Measurements from ENCODE around the gene CCDC86.
"Not testable (repeated sequence)": the region's sequence is repeated elsewhere in the genome, so short reads cannot be mapped to it uniquely, and the experiment has no call there.

CCDC86 gene, protein sequence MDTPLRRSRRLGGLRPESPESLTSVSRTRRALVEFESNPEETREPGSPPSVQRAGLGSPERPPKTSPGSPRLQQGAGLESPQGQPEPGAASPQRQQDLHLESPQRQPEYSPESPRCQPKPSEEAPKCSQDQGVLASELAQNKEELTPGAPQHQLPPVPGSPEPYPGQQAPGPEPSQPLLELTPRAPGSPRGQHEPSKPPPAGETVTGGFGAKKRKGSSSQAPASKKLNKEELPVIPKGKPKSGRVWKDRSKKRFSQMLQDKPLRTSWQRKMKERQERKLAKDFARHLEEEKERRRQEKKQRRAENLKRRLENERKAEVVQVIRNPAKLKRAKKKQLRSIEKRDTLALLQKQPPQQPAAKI

DNA sequence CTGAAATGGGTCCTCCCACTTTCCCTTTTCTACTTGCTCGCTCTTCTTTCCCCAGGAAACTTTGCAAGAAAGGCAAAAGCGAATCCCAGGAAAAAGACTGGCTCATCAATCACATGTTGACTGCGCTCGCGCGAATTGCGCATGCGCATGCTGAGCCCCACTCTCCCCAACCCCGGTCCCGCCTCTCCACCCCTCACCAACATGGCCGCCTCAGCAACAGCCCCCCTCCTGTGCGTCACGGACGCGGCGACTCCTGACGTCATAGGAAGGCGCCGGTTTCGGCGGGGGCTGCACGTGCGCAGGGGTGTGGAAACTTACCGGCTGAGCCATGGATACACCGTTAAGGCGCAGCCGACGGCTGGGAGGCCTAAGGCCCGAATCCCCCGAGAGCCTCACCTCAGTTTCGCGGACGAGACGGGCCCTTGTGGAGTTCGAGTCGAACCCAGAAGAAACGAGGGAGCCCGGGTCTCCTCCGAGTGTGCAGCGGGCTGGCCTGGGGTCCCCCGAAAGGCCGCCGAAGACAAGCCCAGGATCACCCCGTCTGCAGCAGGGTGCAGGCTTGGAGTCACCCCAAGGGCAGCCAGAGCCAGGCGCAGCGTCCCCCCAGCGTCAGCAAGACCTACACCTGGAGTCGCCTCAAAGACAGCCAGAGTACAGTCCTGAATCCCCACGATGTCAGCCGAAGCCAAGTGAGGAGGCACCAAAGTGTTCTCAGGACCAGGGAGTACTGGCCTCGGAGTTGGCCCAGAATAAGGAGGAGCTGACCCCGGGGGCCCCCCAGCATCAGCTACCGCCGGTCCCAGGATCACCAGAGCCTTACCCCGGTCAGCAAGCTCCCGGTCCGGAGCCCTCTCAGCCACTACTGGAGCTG lies at the start of gene CCDC86:
CCDC86 (plus strand) TSS at position 317 of the 871 bp plus-strand sequence; CDS start at position 329, 12 bp downstream.
- peak; percentile 87 for DNase-seq

DNA sequence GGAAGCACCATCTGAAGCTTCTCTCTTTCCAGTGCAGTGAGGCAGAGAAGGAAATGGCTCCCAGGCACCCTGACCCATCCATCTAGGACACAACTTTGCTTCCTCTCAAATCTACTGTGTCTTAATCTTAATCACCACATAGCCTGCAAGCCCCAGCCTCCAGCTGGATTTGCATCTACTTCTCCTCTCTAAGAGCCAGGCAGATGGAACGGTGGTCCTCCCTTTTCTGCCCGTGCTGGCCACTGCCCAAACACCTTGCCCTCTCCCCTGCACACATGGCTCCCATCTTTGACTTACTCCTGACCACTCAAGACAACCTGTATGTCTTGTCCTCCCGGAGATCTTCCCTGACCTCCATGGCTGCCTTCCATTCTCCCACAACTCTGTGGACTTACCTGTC lies 49.4 kb upstream of the CCDC86 start:
- DNase-seq, result no peak

DNA sequence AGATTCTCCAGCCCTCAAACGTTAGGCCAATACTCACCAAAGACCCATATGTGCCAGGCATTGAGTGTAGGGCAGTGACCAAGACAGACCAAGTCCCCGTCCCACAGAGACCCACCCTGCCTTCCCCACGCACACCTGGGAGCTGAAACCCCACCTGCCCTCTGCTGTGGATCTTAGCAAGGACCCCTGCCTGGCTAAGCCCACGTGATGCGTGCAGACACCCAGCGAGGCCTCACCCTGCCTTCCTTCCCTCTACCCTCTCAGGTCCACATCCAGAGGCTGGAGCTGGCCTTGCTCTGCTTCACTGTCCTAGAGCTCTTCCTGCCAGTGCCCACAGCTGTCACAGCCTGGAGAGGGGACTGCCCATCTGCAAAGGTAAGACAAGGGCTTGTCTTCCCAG lies 46.6 kb upstream of the CCDC86 start:
- DNase-seq, result no peak

DNA sequence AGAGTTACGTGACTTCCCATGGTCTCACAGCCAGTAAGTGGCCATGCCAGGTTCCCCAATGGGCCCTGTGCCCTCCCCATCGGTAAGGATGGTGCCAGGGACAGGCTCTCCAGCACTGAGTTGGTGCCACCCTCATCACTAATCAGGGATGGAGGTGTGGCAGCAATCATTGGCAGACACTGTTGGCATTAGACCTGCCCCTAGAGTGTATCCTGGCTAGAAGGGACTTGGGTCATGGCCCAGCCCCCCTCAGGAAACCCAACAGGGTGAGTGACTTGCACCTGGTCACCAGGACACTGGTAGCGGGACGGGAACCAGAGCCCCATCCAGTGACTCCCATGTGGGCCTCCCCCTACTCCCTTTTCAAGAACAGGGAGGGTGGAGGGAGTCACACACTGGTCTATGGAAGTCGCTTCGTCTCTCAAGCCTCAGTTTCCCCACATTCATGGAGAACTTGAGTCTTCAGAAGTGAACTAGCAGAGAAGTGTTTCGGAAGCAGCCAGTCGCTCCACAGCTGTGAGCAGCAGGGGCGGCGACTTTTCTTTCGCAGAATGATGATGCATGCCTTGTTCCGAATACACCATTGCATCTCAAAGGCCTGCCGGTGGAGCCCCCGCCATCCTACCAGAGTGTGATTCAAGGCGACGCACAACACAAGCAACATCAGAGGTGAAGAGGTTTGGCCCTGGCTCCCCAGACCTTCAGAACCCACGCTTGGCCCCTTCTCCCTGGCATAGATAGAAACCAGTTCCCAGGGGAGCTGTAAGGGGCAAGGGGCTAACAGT lies 43.9 kb upstream of the CCDC86 start:
- no peak for DNase-seq

DNA sequence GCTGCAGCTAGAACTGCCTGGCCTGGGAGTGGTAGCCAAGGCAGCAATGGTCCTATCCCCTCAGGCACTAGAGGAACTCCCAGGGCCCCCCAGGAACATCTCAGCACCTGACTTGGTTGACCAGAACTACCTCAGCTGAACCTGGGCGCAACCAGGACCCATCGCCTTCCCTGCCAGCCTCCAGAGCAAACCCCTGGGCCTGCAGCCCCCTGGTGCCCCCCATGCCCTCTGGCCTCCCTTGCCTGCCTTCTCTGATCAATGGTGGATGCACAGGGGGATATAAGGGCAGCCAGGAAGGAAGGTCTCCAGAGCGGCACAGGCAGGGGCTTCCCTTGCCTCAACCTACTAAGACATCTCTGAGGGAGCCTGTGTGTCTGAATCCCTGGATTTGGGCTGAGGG lies 43.3 kb upstream of the CCDC86 start:
- DNase-seq, result no peak

DNA sequence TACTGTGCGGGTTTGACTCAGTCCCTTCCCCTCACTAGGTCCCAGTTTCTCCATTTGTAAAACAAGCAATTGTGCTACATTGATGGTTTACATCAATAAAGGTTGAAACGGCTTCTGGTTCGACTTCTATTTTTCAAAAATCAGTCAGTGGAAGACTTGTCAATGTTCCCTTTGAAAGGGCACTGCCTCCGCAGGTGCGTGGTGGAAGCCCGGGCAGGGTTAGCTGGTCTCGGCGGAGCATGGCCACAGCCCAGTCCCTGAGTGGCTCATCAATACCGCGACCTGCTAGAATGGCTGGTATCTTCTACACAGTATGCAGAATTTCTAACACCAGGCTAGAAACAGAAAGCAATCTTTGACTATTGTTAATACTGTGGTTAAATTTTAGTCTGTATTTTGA lies 40.7 kb upstream of the CCDC86 start:
- DNase-seq, result no peak

DNA sequence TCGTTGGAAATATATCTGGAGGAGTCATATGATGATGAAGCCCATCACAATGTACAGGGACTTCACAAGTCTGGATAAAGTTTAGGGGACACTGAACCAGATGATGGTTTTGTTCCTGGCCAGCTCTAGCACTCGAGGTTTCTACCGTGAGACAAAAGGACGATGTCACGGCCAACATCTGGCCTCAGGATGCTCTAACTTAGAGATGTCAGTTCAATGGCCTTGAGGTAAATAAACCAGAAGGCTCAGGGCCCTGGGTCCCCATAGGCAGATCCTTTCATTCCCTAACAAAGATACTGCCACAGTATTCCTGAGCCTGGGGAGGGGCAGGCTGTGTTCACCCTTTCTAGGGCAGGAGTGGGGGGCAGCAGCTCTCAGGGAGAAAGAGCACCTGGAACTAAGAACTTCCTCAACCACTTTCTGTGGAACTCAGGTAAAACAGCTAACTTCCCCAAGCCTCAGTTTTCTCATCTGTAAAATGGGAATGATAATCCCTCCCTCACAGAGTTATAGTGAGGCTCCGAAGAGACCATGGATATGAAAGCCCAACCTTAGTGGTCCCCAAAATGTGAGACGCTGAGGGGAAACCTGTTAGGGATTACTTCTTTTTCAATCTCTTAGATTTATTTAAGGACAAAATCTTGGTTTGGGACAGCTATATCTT lies 38.5 kb upstream of the CCDC86 start:
- DNase-seq, result no peak

DNA sequence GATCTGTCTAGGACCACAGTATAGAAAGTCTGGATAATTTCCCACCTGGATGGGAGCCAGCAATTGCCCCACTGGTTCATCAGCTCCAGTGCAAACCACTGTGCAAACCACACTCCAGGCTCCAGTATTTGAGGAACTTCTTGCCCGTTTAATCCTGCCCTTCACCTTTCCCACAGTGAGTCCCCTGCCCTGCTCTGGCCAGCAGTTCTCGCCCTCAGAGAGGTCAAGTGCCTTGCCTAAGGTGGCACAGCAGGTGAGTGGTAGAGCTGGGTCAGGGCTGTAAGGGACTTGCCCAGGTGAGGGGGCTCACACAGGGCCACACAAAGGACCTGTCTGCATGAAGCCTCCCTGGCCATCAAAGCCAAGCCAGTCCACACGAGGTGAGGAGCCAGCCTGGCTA lies 32.7 kb upstream of the CCDC86 start:
- no peak for DNase-seq

DNA sequence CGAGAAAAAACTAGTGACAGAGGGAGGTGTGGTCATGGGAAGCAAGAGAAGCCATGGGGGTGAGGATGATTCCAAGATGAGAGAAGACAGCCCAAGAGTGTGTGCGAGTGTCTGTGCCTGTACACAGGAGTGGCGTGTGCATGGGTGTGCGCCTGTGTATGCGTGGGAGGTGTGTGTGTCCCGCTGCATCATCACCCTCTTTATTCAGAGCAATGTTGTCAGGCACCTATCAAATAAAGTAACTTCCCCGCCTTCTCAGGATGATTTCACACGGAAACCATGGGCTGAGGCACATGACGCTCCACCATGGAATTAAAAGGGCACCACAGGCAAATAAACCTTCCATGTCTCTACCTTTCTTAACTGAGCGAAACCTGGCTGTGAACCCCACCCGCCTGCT lies 32.2 kb upstream of the CCDC86 start:
- DNase-seq, result no peak

DNA sequence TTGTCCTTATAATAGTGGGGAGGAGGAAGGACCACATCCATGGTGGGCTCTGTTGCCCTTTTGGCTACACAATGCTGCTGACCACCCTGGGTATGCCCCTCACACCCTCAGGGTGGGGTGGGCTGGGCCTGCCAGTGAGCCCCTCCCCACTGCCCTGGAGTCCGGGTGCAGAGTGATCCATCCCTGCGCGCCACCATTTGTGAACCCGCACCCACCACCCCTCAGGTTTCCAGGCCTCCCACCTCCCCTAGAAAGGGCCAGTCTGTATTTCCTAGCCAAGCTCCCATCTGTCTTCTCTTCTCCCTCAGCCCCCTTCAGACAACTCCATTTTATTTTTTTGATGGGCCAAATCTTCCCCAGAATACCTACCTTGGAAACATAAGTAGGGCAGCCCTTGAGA lies 31.8 kb upstream of the CCDC86 start:
- no peak for DNase-seq

DNA sequence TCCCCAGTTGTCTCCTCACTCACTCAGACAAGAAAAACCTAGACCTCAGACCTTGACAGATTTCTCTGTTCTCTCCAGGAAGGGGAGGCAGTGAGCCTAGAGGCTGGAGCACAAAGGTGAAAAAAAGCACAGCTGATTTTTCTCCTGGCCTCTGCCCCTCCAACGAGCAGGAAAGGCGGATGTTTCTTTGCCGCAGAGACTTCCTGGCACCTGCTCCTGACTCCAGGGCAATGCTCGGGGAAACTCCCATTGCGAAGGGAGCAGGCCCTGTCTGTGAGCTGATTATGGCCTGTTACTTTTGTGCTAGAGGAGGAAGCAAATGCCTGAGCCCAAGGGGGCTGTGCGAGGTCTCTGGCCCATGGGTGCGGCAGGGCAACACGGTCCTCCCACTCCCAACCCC lies 31.3 kb upstream of the CCDC86 start:
- DNase-seq, result no peak

DNA sequence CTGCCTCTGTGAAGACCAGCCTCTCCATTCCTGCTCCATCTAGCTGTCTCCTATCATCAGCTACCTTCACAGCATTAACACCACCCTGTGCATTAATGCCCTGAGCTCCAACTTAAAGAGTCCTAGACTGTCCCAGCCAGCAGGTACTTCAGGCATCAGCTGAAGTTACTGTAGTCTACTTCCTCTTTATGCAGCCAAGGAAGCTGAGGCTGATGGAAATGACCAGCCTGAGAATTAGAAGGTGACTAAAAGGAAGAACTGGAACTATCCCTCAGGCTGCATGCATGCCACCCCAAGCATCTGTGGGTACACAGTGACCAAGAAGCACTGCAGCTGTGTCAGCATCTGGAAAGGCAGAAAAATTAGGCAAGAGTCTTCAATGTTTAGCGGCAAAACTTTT lies 28.6 kb upstream of the CCDC86 start:
- DNase-seq, result no peak

DNA sequence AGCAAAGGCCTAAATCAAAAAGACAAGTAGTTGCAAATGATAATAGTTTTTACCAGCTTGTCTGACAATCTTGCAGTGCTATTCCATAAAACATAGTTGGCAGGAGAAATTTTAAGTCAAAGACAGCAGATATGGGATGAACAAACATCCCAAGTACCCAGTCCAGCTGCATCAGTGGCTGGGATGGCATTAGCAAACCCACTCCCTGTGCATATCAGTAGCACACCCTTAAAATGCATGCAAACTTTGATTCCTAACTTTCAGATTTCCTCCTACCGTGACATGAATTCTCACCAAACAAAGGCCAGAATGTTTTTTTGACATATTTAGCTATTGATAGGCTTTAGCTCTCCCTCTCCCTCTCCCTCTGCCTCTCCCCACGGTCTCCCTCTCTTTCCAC lies 27.8 kb upstream of the CCDC86 start:
- DNase-seq, result no peak

DNA sequence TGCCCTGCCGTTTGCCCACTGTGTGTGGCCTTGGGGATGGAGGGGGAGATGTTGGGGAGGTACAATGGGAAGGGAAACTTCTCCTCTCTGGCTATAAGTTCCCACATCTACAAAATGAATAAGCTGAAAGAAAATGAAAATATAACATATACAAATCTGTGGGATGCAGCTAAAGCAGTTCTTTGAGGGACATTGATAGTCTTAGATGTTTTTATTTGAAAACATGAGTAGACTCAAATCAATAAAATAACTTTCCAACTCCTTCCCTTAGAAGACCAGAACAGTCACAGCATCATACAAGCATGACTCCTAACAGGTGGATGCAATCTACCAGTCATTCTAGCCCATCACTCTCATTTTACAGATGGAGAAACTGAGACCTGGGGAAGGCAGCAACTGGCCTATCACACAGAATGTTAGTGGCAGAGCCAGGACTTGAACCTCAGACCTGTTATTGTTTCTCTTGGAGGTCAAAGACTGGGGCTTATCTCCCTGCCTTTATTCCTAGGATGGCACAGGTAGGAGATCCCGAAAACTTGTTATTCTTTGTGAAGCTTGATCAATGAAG lies 25.2 kb upstream of the CCDC86 start:
- DNase-seq, result no peak

DNA sequence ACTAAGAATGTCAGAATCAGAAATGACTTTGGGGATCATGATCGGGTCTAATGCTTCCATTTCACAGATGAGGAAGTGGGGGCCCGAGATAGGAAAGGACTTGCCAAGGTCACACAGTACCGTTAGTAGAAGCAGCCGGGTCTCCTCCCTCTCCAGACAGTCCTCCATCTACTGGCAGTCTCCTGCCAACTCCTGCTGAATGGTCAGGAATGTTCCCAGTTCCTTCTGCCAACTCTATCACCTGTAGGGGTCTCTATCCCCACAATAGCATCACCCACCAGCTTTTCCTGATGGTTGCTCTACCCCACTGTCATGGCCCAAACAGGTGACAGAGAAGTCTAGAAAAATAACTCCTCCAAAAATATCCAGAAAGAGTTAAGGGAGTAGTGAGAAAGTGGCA lies 23.9 kb upstream of the CCDC86 start:
- DNase-seq, result no peak

DNA sequence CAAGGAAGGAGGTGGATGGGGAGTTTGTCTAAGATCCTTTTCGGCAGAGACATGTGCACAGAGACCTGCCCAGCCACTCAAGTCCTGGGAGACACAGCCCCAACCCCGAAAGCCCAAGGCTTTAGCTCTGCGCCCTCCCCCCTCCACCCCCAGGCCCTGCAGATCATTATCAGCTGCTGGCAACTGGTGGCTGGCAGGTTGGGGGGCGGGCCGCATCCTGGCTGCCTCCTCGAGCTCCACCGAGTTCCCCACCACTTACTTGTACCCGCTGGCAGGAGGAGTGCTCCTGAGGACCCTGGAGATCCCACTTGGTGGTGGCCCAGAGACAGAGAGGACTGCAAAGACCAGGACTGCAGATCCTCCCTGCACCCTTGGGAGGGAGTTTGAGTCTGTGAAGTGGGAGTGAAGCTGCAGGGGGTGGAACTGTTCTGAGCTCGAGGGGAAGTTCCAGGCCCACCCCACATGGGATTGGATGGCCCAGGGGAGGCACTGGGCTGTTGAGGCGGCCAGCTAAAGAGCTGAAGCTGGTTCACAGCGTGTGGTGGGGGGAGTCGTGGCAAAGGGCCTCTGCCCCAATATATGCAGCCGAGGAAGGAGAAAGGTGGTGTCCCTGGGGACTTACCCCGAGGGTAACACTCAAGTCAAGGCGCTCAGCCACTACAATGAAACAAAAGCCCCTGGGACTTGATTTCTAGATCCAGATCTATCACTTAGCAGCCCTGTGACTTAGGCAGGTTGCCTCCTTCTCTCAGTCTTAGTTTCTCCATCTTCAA lies 19.9 kb upstream of the CCDC86 start:
- no peak for DNase-seq

DNA sequence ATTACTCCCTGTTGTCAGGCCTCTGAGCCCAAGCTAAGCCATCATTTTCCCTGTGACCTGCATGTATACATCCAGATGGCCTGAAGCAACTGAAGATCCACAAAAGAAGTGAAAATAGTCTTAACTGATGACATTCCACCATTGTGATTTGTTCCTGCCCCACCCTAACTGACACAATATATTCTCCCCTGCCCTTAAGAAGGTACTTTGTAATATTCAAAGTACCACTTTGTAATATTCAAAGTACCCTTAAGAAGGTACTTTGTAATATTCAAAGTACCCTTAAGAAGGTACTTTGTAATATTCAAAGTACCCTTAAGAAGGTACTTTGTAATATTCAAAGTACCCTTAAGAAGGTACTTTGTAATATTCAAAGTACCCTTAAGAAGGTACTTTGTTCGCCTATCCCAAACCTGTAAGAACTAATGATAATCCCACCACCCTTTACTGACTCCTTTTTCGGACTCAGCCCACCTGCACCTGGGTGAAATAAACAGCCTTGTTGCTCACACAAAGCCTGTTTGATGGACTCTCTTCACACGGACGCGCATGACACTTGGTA lies 18.1 kb upstream of the CCDC86 start:
- not testable (repeated sequence) for DNase-seq

DNA sequence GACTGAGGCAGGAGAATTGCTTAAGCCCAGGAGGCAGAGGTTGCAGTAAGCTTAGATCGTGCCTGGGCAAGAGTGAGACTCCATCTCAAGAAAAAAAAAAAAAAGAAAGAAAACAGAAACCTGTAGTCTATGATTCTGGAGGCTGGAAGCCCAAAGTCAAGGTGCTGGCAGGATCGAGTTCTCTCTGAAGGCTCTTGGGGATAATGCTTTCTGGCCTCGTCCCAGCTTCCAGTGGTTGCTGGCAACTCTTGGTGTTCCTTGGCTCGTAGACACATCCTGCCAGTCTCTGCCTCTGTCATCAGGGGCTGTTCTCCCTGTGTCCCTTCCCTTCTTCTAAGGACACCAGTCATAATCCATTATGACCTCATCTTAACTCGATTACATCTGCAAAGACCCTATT lies 16.8 kb upstream of the CCDC86 start:
- no peak for DNase-seq

DNA sequence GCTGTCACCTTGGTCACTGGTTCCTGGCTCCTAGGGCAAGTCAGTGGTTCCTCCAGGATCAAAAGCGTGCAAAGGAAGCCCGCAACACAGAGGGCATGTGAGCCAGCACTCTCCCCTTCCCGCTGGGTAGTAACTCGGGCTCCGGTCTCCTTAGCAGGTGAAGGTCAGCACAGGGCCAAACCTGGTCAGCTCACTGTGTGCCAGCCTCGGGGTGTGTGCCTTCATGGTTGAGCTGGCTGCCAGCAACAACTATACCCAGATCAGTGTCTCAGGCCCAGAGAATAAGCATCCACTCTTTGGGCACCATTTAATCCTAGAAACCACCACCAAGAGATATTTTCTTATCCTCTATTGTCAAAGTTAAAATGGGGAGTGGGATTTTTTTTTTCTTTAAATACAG lies 16.1 kb upstream of the CCDC86 start:
- DNase-seq, result no peak

DNA sequence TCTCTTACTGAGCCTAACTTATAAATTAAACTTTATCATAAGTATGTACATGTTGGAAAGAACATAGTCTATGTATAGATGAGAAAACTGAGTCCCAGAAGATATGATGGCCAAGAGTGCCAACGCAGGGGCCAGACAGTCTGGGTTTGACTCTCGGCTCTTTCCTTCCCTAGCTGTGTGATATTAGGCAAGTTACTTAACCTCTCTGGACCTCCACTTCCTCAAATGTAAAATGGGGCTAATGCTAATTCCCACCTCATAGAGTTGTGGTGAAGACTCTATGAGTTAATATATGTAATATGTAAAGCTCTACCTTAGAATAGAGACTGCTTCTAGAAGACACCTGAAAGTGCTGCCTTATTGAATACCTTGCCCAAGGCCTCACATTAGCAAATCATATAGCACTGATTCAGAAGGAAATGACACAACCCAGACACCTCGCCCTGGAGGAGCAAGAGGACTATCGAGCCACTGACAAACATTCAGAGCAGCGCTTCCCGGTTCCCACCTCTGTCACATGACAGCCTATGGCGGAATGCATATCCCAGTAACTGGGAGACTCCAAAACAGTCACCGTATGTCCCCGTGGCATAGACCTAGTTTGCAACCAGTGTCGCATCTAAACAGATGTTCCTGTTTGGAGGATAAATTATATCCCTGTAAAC lies 11.3 kb upstream of the CCDC86 start:
- no peak for DNase-seq

DNA sequence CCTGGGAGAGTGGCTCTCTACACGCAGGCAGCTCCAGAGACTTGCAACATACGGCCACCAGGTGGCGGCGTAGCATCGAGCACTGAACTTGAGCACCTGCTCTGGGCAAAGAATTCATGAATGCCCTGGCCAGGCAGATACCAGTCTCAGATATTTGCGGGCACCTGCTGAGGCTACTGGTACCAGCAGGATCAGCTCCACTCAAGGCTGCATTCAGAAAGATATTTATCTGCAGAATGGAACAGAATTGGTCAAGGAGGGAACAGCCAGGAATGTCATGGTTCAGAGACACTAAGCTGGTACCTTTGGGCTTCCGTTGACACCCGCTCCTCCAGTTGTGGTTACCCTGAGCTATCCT lies 10.8 kb upstream of the CCDC86 start:
- peak; percentile 53 for DNase-seq

Data from NCI-H446 treated with DMSO at 0.1 percent for 48 hours (cell line).